GM19238 (cell line): Measurements from ENCODE around the gene GPR157.

Source experiments
- DNase-seq: peaks from one replicate; pipeline ENCODE4 v3.0.0; 2011; ENCODE audit warnings: low spot score; ENCODE audit not compliant: insufficient read length

The GPR157 gene

DNA sequence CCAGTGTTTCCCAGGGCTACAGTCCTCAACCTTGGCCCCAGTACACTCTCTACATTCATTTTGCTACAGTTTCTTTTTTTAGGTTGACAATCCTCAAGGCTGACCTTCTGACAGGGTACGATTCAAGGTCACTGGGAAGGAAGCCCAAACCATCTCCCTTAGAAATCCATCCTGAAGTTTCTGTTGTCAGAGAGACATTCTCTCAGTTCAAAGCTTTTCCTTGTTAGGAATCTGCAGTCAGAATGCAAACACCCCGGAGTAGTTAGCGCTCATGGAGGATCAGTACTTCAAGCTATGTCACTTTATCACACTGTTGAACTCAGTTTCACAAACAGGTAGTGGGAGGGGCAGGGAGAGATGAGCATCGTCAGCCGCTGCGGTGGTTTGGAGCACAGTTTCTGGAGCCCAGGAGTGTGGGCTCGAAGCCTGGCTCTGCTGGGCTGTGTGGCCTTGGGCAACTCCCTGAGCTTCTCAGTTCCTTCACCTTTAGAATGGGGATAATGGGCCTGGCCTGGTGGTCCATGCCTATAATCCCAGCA, 63.6 kb downstream of the GPR157 start:
- DNase-seq = no peak

DNA sequence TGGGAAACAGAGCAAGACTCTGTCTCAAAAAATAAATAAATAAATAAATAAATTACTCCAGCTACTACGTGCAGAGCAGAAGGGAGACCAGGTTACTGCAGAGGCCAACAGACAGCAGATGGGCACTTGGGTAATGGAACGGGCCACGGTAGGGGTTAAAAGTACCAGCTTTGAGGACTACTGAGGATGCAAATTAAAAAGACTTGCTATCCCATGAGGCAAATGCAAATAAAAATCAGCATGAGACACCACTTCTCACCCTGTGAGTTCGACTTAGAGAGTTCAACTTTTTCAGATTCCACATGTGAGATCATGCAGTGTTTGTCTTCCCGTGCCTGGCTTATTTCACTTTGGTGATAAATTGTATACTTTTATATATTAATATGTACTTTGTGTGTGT, 66.1 kb downstream of the GPR157 start:
- DNase-seq = no peak

DNA sequence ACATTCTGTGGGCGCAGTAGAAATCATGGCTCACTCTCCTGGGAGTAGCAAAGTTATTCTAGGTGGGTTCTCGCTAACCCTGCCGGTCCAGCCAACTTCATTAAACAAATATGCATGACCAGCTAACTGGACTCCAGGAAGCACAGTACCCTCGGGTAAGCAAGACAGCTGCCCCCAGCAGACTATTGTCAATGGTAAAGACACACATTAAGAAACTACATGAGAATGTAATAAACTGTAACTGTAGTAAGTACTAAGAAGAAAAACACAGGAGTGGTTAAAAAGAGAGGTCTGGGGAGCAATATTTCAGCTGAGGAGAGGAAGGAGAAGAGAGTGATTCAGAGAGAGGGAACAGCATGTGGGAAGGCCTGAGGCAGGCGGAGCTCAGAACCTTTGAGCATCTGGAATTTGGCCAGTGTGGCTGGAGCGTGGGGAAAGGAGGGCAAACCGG, 66.9 kb downstream of the GPR157 start:
- no peak for DNase-seq

DNA sequence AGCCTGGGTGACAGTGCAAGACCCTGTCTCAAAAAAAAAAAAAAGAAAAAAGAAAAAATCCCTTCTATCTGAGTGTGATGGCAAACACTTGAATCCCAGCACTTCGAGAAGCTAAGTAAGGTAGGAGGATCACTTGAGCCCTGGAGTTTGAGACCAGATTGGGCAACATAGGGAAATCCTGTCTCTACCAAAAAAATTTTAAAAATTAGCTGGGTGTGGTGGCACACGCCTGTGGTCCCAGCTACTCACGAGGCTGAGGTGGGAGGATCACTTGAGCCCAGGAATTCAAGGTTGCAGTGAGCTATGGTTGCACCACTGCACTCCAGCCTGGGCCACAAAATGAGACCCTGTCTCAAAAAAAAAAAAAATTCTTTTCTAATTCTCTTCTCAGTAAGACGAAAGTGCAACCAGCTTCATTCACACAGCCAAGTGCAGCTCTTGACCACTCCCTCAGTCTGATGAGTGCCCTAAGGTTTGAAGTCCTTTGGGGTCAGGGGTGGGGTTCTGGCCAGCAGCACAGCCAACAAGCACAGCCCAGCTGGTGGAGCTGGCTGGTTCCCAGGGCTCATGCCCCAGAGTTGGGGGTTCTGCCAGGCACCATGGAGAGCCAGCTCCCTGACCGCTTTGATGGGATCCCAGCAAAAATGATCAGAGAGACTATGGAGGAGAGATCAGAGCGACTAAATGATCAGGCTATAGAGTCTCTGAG, 67.5 kb downstream of the GPR157 start:
- no peak for DNase-seq

DNA sequence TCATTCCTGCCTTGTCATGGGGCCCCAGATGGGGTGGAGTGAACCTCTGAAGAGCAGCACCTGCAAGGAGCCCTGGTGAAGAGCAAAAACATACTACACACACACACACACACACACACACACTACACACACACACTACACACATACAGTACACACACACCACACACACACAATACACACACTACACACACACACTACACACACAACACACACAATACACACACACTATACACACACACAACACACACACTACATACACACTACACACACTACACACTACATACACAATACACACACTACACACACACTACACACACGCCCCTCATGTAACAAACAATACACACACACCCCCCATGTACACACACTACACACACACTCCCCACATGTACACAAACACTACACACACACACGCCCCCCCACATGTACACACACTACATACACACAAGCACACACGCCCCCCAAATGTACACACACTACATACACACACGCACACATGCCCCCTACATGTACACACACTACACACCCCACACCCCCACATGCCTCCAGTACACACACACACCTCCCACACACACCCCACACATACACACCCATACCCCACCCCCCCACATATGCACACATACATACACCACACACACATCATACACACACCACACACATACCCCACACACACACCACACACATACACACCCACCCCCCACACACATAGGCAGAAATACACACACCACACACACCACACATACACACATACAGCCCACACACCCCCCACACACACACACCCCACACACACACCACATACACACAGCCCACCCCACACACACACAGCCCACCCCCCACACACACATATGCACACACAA, 68.8 kb downstream of the GPR157 start:
- no peak for DNase-seq

DNA sequence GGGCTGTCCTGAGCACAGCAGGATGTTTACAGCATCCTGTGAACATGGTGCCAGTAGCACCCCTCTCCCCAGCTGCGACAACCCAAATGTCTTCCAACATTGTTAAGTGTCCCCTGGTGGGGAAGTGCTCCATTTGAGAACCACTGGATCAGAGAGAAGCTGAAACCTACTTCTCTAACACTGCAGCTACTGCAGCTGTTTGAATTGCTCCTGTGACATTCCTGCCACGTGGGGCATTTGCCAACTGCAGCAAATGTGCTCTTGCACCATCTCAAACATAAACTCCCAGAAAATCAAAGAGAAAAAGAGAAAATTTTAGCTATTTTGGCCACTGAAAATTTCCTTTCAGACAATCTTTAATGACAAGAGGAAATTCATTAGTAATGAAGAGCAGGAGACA, 70.4 kb downstream of the GPR157 start:
- no peak for DNase-seq

DNA sequence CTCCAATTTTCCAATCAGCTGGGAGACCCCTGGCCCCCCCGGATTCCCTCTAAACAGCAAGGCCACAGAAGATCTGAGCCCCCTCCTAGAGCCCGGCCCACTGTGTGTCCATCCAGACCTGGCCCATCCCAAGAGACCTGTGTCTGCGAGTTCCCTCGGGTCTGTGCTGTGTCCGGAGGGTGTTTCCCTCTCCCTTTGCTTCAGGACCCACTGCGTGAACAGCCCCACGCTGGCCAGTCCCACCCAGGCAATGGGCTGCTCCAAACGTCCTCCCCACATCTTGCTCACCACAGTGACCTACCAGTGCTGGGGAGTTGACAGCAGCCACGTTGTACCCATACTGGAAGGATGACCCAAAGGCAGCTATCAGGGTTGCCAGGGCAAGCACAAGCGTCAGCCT, 71.1 kb downstream of the GPR157 start:
- DNase-seq = no peak

DNA sequence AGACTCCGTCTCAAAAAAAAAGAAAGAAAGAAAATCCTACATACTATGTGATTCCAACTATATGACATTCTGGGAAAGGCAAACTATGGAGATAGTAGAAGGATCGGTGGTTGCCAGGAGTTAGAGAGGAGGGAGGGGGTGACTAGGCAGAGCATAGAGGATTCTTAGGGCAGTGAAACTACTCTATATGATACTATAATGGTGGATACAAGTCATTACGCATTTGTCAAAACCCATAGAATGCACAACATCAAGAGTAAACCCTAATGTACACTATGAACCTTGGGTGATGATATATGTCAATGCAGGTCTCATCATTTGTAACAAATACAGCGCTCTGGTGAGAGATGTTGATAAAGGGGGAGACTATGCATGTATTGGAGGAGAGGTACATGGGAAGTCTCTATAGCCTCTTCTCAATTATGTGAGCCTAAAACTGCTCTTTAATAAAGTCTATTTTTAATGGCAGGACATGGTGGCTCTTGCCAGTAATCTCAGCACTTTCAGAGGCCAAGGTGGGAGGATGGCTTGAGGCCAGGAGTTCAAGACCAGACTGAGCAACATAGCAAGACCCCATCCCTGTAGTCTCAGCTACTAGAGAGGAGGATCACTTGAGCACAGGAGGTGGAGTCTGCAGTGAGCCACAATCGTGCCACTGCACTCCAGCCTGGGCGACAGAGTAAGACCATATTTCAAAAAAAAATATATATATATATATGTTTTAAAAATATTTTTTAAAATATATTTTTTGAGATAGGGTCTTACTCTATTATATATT, 76.4 kb downstream of the GPR157 start:
- DNase-seq = no peak

DNA sequence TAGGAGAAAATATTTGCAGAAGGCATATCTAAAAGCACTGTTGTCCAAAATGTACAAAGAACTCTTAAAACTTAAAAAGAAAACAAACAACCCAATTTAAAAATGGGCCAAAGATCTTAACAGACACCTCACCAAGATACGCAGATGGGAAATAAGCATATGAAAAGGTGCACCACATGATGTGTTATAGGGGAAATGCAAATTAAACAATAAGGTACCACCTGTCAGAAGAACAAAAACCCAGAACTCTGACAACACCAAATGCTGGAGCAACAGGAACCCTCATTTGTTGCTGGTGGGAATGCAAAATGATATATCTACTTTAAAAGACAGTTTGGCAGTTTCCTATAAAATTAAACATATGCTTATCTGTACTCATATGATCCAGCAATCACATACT, 77.5 kb downstream of the GPR157 start:
- DNase-seq = no peak

DNA sequence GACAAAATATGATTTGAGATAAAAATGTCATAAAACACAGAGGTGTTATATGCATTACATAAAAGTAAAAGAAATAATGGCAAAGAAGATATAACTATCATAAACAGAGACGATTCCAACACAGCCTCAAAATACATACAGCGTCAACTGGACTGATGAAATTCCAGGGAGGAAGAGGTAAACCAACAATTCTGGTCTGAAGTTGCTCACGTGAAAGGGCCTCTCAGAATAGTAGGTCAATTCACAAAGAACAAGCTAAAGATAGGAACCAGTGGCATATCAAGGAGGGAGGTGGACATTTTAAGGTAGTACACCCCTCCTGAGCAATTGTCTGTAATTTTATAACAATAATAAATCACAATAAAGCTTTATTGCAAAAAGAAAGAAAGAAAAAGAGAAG, 78.1 kb downstream of the GPR157 start:
- no peak for DNase-seq
